Thyroid gland (tissue), 4 donors: ENCODE data around the gene BCKDHA. TPM values are rescaled to one million over a fixed set of nuclear protein-coding genes. Genes with fewer than 3 reads are reported as not detected.
"Not testable (repeated sequence)": the region's sequence is repeated elsewhere in the genome, so short reads cannot be mapped to it uniquely, and the experiment has no call there.

Experiments
- DNase-seq, 2 donors: peaks; one replicate each; pipeline ENCODE4 v3.0.0-alpha.2; 2019
- H3K27ac ChIP-seq, 3 donors: fragments of 200-600 bp; sonication (generic); 1 replicate in 2 of 3; 2 replicates in 1 of 3; pipeline ENCODE4 v1.5.1; 2016 to 2019; ENCODE audit warnings: mild to moderate bottlenecking in 1 of 3, moderate library complexity in 1 of 3
- H3K27me3 ChIP-seq: fragments of 200-600 bp; sonication (generic); one replicate; pipeline ENCODE4 v1.5.1; 2019
- H3K36me3 ChIP-seq, 2 donors: fragments of 200-600 bp; sonication (generic); one replicate each; pipeline ENCODE4 v1.5.1; 2016 to 2019
- H3K4me1 ChIP-seq, 2 donors: fragments of 200-600 bp; sonication (generic); one replicate each; pipeline ENCODE4 v1.5.1; 2017 to 2019
- H3K4me3 ChIP-seq, 3 donors: fragments of 200-600 bp; sonication (generic); replicated peaks in 1 of 3; 1 replicate in 2 of 3; 2 replicates in 1 of 3; pipeline ENCODE4 v1.5.1; 2016; ENCODE audit warnings: mild to moderate bottlenecking in 1 of 3
- H3K9me3 ChIP-seq: fragments of 200-600 bp; sonication (generic); one replicate; pipeline ENCODE4 v1.5.1; 2017
- POLR2A ChIP-seq, 2 donors: fragments of 450-650 bp; IDR thresholded peaks; one replicate each; pipeline ENCODE4 v1.6.1; 2017; ENCODE audit warnings: antibody characterized with exemption in 2 of 2, mild to moderate bottlenecking in 2 of 2, moderate library complexity in 1 of 2
- WGBS, 2 donors: methylation state at CpG; one replicate each; pipeline ENCODE4 v1.1.5; 2017; 5-methylcytosine and 5-hydroxymethylcytosine counted together
- intact Hi-C: fragments of 100-400 bp; cut with DNase I; formaldehyde crosslinking; loops from one replicate; pipeline ENCODE4 v1.15.1; 2023
- small RNA-seq: library from RNA; depleted of rRNA; stranded (forward); fragments of <200 nt; gene quantifications from one replicate; pipeline ENCODE3, GENCODE V24; 2016
- total RNA-seq, 4 donors: library from RNA; depleted of rRNA; stranded (reverse); fragments of >200 nt; gene quantifications; one replicate each; pipeline ENCODE4 v1.2.3, GENCODE V29; 2016
- TF ChIP-seq, protein P1 (sequence below), 6 experiments: fragments of 200-600 bp in 3 of 6; fragments of 450-650 bp in 3 of 6; sonication (generic) in 3 of 6; IDR thresholded peaks; one replicate each; pipeline ENCODE4 v1.5.1; 2016 to 2019; ENCODE audit warnings: antibody characterized with exemption in 6 of 6, mild to moderate bottlenecking in 2 of 6, inconsistent platforms in 1 of 6, moderate library complexity in 1 of 6

BCKDHA gene
- total RNA-seq, 4 donors from 2014 or later = 57.4 to 90.9 (median 85.6) TPM

DNA sequence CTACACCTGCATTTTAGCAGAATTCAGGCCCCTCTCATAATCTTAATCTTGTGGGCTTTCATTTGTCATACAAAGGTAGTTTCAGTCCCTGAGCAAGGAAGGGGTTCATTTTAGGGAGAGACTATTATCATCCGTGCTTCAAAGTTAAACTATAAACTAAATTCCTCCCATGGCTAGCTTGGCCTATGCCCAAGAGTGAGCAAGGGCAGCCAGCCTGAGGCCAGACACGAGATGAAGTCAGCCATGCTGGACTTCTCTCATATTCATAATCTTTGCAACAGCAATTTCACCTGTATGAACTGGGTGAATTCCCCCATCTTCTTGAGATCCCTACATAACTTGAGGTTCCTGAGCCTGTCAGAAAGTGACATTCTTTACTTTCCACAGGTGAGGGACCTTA, 58.3 kb downstream of the BCKDHA start:
- Histone ChIP-seq H3K27ac (peak overlapping the region in 2 of 3 donors; percentile 24 to 51), H3K9me3 (no peaks in the 10 kb centered on the region), H3K36me3 (no peaks in the 10 kb centered on the region), H3K27me3 (no peaks in the 10 kb centered on the region), H3K4me3 (no peak overlapping the region), H3K4me1 (peaks cover 0 to 6% of the 10 kb centered on the region in 2 donors)
- intact Hi-C loops = loop anchor here (10.0 kb wide), 1 partner anchor 119 kb away; the partner anchor contains the start of gene CEACAM21
- 35 to 38% methylated on average over 2 of the region's 2 CpGs for WGBS, 2 donors
- DNase-seq = no peak
- TF ChIP-seq, protein P1, sequence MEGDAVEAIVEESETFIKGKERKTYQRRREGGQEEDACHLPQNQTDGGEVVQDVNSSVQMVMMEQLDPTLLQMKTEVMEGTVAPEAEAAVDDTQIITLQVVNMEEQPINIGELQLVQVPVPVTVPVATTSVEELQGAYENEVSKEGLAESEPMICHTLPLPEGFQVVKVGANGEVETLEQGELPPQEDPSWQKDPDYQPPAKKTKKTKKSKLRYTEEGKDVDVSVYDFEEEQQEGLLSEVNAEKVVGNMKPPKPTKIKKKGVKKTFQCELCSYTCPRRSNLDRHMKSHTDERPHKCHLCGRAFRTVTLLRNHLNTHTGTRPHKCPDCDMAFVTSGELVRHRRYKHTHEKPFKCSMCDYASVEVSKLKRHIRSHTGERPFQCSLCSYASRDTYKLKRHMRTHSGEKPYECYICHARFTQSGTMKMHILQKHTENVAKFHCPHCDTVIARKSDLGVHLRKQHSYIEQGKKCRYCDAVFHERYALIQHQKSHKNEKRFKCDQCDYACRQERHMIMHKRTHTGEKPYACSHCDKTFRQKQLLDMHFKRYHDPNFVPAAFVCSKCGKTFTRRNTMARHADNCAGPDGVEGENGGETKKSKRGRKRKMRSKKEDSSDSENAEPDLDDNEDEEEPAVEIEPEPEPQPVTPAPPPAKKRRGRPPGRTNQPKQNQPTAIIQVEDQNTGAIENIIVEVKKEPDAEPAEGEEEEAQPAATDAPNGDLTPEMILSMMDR (IDR thresholded peaks at IDR 0.05) = no peak
- no peak for TF ChIP-seq POLR2A (IDR thresholded peaks at IDR 0.05)

DNA sequence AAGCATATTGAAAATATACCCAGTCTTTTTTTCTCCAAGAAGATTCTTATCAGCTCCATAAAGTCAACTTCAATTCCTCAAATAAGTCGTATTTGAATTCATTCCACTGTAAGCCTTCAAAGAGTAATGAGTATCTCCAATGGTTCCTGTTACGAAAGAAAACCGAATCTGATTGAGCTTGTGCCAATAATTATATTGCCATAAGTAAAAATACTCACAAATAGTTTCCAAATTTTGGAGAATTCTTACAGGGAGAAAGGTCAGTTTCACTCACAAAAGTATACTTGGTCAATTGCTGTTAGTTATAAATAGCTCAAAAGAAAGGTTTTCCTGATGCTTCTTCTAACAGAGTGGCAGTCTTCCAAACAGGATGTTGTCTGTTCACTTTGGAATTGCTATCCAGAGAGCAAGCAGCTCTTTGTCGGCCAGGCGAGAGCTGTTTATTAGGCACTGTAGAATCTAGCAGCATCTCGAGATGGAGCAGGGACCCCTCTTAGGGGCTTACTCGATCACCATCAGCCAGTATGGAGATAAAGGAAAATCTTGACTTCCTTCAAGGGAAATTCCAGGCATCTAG, 58.8 kb downstream of the BCKDHA start:
- WGBS, 2 donors = 37 to 43% methylated on average over 7 of the region's 7 CpGs
- Histone ChIP-seq H3K9me3 (no peaks in the 10 kb centered on the region), H3K4me3 (no peak overlapping the region), H3K27ac (peak overlapping the region in 2 of 3 donors; percentile 24 to 51), H3K36me3 (no peaks in the 10 kb centered on the region), H3K27me3 (no peaks in the 10 kb centered on the region), H3K4me1 (peaks cover 0 to 6% of the 10 kb centered on the region in 2 donors)
- no peak for TF ChIP-seq POLR2A (IDR thresholded peaks at IDR 0.05)
- TF ChIP-seq, protein P1 (IDR thresholded peaks at IDR 0.05) = no peak
- DNase-seq = no peak
- intact Hi-C loops = loop anchor here (10.0 kb wide), 1 partner anchor 118 kb away; the partner anchor contains the start of gene CEACAM21

DNA sequence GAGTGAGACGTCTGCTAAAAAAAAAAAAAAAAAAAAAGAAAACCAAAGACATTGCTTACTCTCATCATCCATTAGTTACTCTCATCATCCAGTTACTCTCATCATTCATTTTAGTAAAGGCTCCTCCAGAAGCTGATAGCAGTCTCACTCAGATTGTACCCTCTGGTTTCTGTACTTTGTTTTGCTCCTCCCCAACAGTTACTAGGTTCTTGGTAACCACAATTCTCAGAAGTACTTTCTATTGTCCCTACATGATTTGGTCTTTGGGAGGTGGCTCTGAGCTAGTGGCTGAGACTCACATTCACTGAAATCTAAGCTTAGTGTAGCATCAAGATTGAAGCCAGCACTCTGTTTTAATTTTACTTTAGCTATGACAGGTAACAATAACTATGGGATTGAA, 59.6 kb downstream of the BCKDHA start:
- Histone ChIP-seq H3K9me3 (no peaks in the 10 kb centered on the region), H3K4me3 (no peak overlapping the region), H3K4me1 (peaks cover 0 to 6% of the 10 kb centered on the region in 2 donors), H3K27ac (no peak overlapping the region), H3K27me3 (no peaks in the 10 kb centered on the region), H3K36me3 (no peaks in the 10 kb centered on the region)
- intact Hi-C loops = loop anchor here (10.0 kb wide), 1 partner anchor 118 kb away; the partner anchor contains the start of gene CEACAM21
- no peak for TF ChIP-seq POLR2A (IDR thresholded peaks at IDR 0.05)
- TF ChIP-seq, protein P1 (IDR thresholded peaks at IDR 0.05) = no peak
- DNase-seq = no peak
- 40 to 50% methylated on average over 1 of the region's 1 CpG for WGBS, 2 donors

DNA sequence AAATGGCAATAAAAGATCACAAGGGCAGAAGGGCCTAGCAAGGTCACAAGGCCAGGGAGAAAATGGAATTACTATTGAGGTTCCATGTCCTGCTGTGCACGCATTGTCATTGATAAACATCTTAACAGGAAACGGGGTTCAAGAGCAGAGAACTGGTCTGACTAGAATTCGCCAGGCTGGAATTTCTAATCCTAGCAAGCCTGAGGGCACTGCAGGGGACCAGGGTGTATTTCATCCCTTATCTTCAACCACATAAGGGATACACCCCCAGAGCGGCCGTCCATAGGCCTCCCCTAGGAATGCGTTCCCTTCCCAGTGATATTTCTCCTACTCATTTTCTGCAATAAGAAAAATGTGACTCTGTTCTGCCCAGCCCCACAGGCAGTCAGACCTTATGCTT, 64.9 kb downstream of the BCKDHA start:
- H3K4me3 ChIP-seq = no peak overlapping the region
- no peaks in the 10 kb centered on the region for H3K36me3 ChIP-seq
- H3K4me1 ChIP-seq = no peaks in the 10 kb centered on the region
- TF ChIP-seq, protein P1 (IDR thresholded peaks at IDR 0.05) = no peak
- TF ChIP-seq POLR2A (IDR thresholded peaks at IDR 0.05) = no peak
- whole genome bisulfite sequencing, 2 donors = 62 to 67% methylated on average over 6 of the region's 6 CpGs
- intact Hi-C loops = no loop called here
- H3K9me3 ChIP-seq = no peaks in the 10 kb centered on the region
- no peak overlapping the region for H3K27ac ChIP-seq
- no peaks in the 10 kb centered on the region for H3K27me3 ChIP-seq
- DNase-seq = no peak

DNA sequence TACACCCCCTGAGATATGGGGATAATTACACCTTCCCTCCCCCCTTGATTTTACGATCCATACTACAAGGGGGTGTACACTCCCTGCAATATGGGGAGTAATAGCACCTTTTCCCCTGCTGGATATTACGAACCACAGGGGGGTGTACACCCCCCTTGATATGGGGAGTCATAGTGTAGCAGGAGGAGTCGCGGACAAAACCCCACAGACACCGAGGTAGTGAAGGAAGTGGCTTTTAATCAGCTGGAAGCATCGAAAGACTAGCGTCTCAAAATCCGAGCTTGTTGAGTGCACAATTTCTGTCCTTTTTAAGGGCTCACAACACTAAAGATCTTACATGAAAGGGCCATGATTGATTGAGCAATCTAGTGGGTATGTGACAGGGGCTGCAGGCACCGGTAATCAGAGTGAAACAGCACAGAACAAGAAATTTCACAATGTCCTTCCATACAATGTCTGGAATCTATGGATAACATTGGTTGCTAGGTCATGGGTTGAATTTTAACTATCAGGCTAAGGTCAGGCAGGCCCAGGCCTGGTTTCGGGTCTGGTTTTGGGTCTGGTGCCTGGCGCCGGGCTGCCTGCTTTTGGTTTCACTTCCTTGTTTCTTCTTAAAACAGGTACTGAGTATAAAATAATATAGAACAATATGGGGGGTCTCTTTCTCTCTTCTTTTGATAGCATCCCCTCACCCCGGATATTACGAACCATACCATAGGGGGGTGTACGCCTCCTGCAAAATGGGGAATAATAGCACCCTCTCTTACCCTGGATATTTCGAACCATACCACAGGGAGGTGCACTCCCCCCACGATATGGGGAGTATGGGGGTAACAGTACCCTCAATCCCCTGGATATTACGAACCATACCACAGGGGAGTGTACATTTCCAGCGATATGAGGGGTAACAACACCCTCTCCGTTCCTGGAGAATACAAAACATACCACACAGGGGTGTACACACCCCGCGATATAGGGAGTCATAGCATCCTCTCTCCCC, 65.9 kb downstream of the BCKDHA start:
- H3K36me3 ChIP-seq, H3K27me3 ChIP-seq, intact Hi-C loops, H3K4me3 ChIP-seq, H3K27ac ChIP-seq, H3K9me3 ChIP-seq, H3K4me1 ChIP-seq, DNase-seq: not testable (repeated sequence)
- WGBS, 2 donors = 81 to 83% methylated on average over 22 of the region's 22 CpGs

Small RNA genes lying within 50 kb of the gene (small RNA-seq; reads per million reads assigned to genes)
- gene RF00017 = not detected

Other genes starting within 250 kb of the BCKDHA start
- 1 to 10 TPM in 3 of 4 donors, not detected in 1; 1.0 to 2.3 (median 1.0) TPM for gene CYP2S1, start 204.6 kb upstream of the BCKDHA start, total RNA-seq
- 10 to 100 TPM; 17.5 to 61.3 (median 35.4) TPM for gene AXL, start 178.6 kb upstream of the BCKDHA start, total RNA-seq
- gene HNRNPUL1, start 133.4 kb upstream of the BCKDHA start, total RNA-seq = 100 to 1,000 TPM; 129 to 180 (median 150) TPM
- gene CCDC97, start 87.6 kb upstream of the BCKDHA start, total RNA-seq = 10 to 100 TPM; 10.6 to 22.0 (median 19.3) TPM
- 10 to 100 TPM in 3 of 4 donors, 1 to 10 TPM in 1; 9.6 to 13.7 (median 11.0) TPM for gene TGFB1, start 43.9 kb upstream of the BCKDHA start, total RNA-seq
- gene B9D2, start 33.7 kb upstream of the BCKDHA start, total RNA-seq = 10 to 100 TPM in 2 of 4 donors, 1 to 10 TPM in 2; 5.9 to 12.5 (median 9.9) TPM
- 10 to 100 TPM in 2 of 4 donors, 1 to 10 TPM in 2; 5.0 to 14.9 (median 9.0) TPM for gene TMEM91, start 21.3 kb upstream of the BCKDHA start, total RNA-seq
- 10 to 100 TPM; 11.8 to 20.7 (median 14.2) TPM for gene EXOSC5, start 459 bp upstream of the BCKDHA start, total RNA-seq
- gene B3GNT8, start 29.6 kb downstream of the BCKDHA start, total RNA-seq = 1 to 10 TPM in 2 of 4 donors, under 1 TPM in 1, not detected in 1; 0.59 to 2.4 (median 1.4) TPM
- 10 to 100 TPM; 39.1 to 53.1 (median 44.2) TPM for gene DMAC2, start 42.1 kb downstream of the BCKDHA start, total RNA-seq
- not detected for gene ERICH4, start 45.3 kb downstream of the BCKDHA start, total RNA-seq
- 10 to 100 TPM in 1 of 4 donors, 1 to 10 TPM in 1, under 1 TPM in 1, not detected in 1; 0.56 to 34.8 (median 2.6) TPM for gene CEACAM21, start 178.3 kb downstream of the BCKDHA start, total RNA-seq
- gene CEACAM4, start 229.3 kb downstream of the BCKDHA start, total RNA-seq = 1 to 10 TPM in 1 of 4 donors, under 1 TPM in 1, not detected in 2; 0.73 to 3.5 TPM